Measurements from ENCODE around the gene FOXO3B. TPM values are rescaled to one million over a fixed set of nuclear protein-coding genes. Genes with fewer than 3 reads are reported as not detected.
A peak's percentile ranks its signal among the peaks of the same experiment; 100 is the strongest.
"Not testable (repeated sequence)": the region's sequence is repeated elsewhere in the genome, so short reads cannot be mapped to it uniquely, and the experiment has no call there.

The FOXO3B gene
- total RNA-seq (7.5 and 7.9 TPM in 2 replicates), polyA plus RNA-seq (6.5 and 8.1 TPM in 2 replicates)

DNA sequence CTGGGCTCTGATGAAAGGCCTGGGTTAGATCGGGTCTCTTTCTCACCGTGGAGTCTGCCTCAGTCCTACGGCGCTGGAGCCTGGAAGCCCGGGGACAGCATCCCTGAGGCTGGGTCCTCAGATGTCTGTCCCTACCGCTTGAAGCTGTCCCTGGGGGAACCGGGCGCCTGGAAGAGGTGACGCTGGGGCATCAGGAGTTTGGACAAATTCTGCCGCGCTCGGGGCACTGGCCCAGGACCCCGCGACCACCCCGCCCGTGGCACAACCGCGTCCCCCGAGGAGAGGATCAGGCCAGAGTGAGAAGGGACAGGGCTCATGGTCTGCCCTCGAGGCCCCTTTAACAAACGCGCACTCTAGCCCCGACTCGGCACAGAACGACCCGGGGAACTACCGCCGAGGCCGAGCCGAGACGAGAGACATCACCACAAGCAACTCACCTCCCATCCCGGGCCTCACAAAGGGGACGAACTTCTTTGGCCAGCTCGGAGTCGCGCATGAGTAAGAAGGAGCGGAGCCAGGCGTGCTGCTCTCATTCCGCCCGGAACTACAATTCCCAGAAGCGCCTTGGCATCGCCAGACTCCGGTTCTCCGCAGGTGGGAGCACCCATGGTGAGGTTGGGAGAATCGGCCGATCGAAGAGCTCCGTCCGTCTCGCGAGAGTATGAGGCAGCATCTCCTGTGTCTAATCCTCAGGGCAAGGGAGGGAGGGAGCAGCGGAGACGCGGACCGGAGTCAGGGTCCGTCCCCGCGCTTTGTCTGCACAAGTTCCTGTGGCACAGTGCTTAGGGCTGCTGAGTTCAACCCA is at the start of gene FOXO3B:
Gene FOXO3B (minus strand): TSS at position 548 of the 805 bp plus-strand sequence. CDS start 663 bp downstream, outside the sequence.
- not testable (repeated sequence) for H3K79me2 ChIP-seq; H4K20me1 ChIP-seq (ENCODE audit: insufficient read depth, poor library complexity, severe bottlenecking); H3K4me1 ChIP-seq (ENCODE audit: insufficient read depth); H3K9me2 ChIP-seq (replicated peaks; ENCODE audit: insufficient read depth); H3K9me3 ChIP-seq (ENCODE audit: low read depth); H3K27me3 ChIP-seq; H3K36me3 ChIP-seq (replicated peaks; ENCODE audit: insufficient read depth, low read depth)
- peak within 1 kb of the TSS; percentile 65 for H3K27ac ChIP-seq
- WGBS (ENCODE audit: low lambda C conversion rate, missing lambda C conversion rate) = 0% methylated on average over 12 of the region's 58 CpGs
- DNase-seq (ENCODE audit: low spot score) = peak; percentile 91
- H3K4me2 ChIP-seq = peak within 1 kb of the TSS; percentile 71
- H2AFZ ChIP-seq = peak within 1 kb of the TSS; percentile 84
- H3K4me3 ChIP-seq = peak within 1 kb of the TSS; percentile 33

DNA sequence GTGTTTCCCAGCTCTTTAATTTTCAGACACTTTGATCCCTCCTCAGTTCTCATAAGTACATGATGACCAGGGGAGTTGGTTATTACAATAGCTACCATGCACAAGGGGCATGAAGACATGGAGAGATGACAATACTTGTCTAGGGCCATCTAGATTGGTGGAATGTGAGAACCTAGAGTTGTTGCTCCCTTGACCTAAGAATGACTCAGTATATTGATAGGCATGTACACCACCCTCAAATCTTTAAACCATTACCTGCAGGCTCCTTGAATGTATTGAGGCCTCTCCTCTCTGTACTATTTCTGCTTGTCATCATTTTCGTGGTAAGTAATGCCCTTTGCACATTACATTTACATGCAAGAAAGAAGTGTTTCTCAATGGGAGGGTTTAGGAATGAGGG is 41.4 kb upstream of the FOXO3B start:
- not testable (repeated sequence) for H3K79me2 ChIP-seq; H4K20me1 ChIP-seq (ENCODE audit: insufficient read depth, poor library complexity, severe bottlenecking); H2AFZ ChIP-seq; H3K27me3 ChIP-seq; H3K4me3 ChIP-seq; H3K4me2 ChIP-seq; H3K9me3 ChIP-seq (ENCODE audit: low read depth); H3K4me1 ChIP-seq (ENCODE audit: insufficient read depth); H3K9me2 ChIP-seq (replicated peaks; ENCODE audit: insufficient read depth); DNase-seq (ENCODE audit: low spot score); H3K36me3 ChIP-seq (replicated peaks; ENCODE audit: insufficient read depth, low read depth)
- 95% methylated on average over 1 of the region's 1 CpG for WGBS (ENCODE audit: low lambda C conversion rate, missing lambda C conversion rate)
- H3K27ac ChIP-seq = peak overlapping the region; percentile 31

DNA sequence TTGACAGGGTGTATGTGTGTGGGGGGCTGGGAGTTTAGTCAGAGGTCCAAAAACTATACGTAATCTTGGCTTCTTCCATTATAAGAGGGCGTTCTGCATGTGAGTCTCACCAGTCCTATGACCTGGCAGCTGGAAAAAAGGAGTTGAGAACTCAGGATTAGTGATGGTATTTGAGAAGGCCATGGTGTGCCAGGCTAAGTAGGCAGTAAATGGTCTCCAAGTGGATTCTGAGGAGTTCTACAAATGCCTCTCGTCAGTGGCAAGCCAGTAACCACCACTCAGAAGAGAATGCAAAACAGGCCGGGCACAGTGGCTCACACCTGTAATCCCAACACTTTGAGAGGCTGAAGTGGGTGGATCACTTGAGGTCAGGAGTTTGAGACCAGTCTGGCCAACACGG is 40.5 kb upstream of the FOXO3B start:
- not testable (repeated sequence) for H3K4me2 ChIP-seq; H3K27ac ChIP-seq; H3K9me2 ChIP-seq (replicated peaks; ENCODE audit: insufficient read depth); H3K4me3 ChIP-seq; H4K20me1 ChIP-seq (ENCODE audit: insufficient read depth, poor library complexity, severe bottlenecking); H2AFZ ChIP-seq; H3K36me3 ChIP-seq (replicated peaks; ENCODE audit: insufficient read depth, low read depth); DNase-seq (ENCODE audit: low spot score); H3K4me1 ChIP-seq (ENCODE audit: insufficient read depth); H3K9me3 ChIP-seq (ENCODE audit: low read depth); H3K27me3 ChIP-seq; H3K79me2 ChIP-seq
- 89% methylated on average over 5 of the region's 5 CpGs for WGBS (ENCODE audit: low lambda C conversion rate, missing lambda C conversion rate)

DNA sequence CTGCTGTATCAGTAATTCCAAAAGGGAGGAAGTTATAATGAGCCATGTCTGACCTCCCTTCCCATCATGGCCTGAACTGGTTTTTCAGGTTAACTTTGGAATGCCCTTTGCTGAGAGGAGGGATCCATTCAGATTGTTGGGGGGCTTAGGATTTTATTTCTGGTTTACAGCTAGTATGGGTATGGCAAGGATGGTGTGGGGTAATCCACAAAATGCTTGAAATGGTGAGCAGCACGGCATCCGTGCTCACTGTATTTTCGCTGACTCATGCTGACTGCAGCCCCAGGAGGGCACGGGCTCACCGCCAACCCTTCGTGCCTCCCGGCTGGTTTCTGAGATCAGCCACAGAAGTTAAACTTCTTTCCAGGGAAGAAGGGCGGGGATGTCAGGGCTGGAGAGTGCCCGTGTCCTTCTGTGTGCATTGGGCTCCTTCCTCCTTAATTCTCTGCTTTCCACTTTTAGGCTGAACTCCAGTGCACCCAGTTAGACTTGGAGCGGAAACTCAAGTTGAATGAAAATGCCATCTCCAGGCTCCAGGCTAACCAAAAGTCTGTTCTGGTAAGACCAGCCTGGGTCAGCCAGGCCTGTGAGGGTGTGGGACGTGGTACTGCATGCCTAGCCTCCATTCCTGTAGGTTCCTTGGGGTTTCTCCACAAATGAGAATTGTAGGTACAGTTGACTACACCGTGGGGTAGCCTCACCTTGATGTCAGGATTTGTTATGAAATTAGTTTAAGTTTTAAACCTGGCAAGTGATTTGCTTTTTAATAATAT is 39.8 kb upstream of the FOXO3B start:
- not testable (repeated sequence) for H3K9me3 ChIP-seq (ENCODE audit: low read depth); H3K4me1 ChIP-seq (ENCODE audit: insufficient read depth); H3K27ac ChIP-seq; H3K4me2 ChIP-seq; H3K4me3 ChIP-seq; H3K79me2 ChIP-seq; H4K20me1 ChIP-seq (ENCODE audit: insufficient read depth, poor library complexity, severe bottlenecking); H3K9me2 ChIP-seq (replicated peaks; ENCODE audit: insufficient read depth); H2AFZ ChIP-seq; H3K27me3 ChIP-seq; H3K36me3 ChIP-seq (replicated peaks; ENCODE audit: insufficient read depth, low read depth); DNase-seq (ENCODE audit: low spot score)
- WGBS (ENCODE audit: low lambda C conversion rate, missing lambda C conversion rate) = 77% methylated on average over 5 of the region's 12 CpGs

DNA sequence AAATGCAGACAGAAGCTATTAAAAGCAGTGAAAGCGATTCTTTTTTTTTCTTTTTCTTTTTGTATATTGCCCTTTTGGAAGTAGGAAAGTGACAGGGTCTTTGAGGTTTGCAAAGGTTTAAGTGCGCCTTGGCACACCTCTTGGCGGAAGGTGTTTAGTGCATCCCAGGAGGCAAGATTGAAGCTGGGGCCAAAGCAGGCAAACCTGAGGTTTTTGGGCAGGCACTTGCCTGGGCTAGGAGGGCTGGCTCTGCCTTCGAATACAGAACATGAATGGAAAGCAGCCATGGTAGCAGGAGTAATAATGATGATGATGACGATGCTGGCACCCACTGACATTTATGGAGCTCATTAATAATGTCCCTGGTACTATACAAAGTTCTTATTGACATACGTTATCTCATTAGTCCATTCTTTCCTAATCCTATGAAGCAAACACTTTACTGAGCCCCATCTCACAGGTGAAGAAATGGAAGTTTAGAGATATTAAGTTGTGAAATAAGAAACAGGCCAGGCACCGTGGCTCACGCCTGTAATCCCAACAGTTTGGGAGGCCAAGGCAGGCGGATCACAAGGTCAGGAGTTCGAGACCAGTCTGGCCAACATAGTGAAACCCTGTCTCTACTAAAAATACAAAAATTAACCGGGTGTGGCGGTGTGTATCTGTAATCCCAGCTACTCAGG is 37.5 kb upstream of the FOXO3B start:
- DNase-seq (ENCODE audit: low spot score); H3K4me3 ChIP-seq; H3K9me3 ChIP-seq (ENCODE audit: low read depth); H4K20me1 ChIP-seq (ENCODE audit: insufficient read depth, poor library complexity, severe bottlenecking); H3K36me3 ChIP-seq (replicated peaks; ENCODE audit: insufficient read depth, low read depth); H3K9me2 ChIP-seq (replicated peaks; ENCODE audit: insufficient read depth); H3K4me1 ChIP-seq (ENCODE audit: insufficient read depth); H2AFZ ChIP-seq; H3K27me3 ChIP-seq; H3K79me2 ChIP-seq: not testable (repeated sequence)
- Histone ChIP-seq H3K4me2 (peak overlapping the region; percentile 59), H3K27ac (peak overlapping the region; percentile 94)
- 70% methylated on average over 11 of the region's 12 CpGs for WGBS (ENCODE audit: low lambda C conversion rate, missing lambda C conversion rate)

DNA sequence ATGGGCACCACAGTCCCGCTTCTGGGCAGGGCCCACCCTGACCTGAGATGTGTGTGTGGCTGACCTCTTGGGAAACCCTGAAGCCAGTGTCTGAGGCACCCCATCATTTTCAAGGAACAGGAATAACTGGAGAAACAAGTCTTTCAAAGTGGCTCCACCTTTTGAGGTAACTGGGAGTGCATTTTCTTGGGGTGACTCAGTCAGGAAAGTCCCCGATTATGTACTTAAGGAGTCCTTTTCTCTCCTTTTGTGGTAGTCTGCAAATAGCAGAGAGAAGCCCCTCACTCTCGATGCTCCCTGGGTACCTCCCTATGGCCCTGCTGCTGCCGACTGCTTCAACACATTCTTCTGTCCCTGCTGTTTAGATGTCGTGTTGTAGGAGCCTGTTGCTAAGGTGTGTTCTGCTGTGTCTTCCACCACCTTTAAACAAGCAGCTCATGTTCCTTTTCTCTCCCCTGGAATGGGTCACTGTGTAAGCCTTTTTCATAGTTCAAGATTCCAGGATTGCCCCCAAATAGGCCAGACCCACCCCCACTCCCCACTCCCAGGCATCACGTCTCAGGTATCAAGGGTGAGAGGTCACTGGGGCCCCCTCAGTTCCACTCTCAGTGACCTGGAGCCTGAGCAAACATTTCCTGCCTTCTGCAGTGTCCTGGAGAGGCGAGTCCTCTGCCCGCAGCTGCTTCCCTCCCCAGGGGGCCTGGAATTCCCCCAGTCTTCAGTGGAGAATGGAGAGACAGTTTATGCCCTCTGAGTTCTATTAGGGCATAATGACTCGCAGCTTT is 36.7 kb upstream of the FOXO3B start:
- peak overlapping the region; percentile 94 for H3K27ac ChIP-seq
- H3K9me3 ChIP-seq (ENCODE audit: low read depth); H2AFZ ChIP-seq; H3K4me1 ChIP-seq (ENCODE audit: insufficient read depth); H4K20me1 ChIP-seq (ENCODE audit: insufficient read depth, poor library complexity, severe bottlenecking); H3K36me3 ChIP-seq (replicated peaks; ENCODE audit: insufficient read depth, low read depth); H3K79me2 ChIP-seq; H3K9me2 ChIP-seq (replicated peaks; ENCODE audit: insufficient read depth); H3K4me3 ChIP-seq; H3K27me3 ChIP-seq: not testable (repeated sequence)
- DNase-seq (ENCODE audit: low spot score) = peak; percentile 51
- H3K4me2 ChIP-seq = peak overlapping the region; percentile 59
- 20% methylated on average over 5 of the region's 9 CpGs for WGBS (ENCODE audit: low lambda C conversion rate, missing lambda C conversion rate)

Data from hepatocyte (in vitro differentiated cells).